ENCODE measurements around the gene SAC3D1. TPM values are rescaled to one million over a fixed set of nuclear protein-coding genes. Genes with fewer than 3 reads are reported as not detected.

The SAC3D1 gene
- total and polyA plus RNA-seq, 2 donors from 2014 or later, result 6.8 to 13.4 TPM

DNA sequence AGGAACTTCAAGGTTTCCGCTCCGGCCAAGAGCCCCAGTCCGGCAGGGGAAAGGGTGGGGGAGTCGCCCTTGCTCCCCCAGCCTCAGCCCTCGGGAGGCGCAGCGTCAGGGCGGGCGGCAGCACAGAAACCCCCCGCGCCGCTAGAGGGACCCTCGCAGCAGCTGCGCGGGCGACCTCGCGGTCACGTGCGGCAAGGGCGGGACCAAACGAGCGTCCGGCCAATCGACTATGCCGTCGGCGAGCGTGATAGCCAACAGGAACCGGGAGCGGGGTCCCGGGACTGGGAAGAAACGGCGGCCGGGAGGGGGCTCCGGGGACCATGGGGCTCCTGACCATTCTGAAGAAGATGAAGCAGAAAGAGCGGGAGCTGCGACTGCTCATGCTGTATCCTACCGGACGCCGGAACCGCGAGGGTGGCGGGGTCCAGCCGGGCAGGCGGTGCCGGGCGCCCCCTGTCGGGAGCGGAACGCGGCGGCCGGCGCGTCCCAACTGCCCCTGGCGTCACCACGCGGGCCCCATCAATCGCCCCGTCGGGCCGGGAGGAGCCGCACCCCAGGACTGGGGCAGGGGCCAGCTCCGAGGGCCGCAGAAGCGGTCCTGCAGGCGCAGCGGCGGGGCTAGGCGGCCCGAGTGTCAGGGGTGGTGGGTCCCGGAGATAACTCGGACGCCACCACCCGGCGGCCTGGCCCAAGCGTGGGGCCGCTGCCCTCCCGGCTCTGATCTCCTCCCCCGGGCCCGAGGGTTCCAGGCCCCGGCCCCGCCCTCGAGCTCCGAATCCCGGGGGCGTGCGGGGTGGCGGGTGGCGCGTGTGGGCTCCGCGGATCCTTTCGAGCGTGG lies 26.9 kb upstream of the SAC3D1 start, which contains the start of gene ARL2:
Gene ARL2, plus strand, starts transcription at position 273 of the 838 bp plus-strand sequence. Its CDS starts 48 bp downstream, at position 321.
- intact Hi-C loops (cut with DNase I), result no loop called here
- peak within 1 kb of the TSS; percentile 11 to 99 (median 34) for H3K9ac ChIP-seq (ENCODE audit: low read length in 3 of 3)
- DNase-seq (peak; percentile 96 to 98 (median 97)), FAIRE-seq (no peak)
- peaks cover 0 to 10% (median 10%) of the 10 kb centered on the region in 3 donors for H3K4me1 ChIP-seq (ENCODE audit: control insufficient read depth in 2 of 3, insufficient read depth in 2 of 3, low read depth in 1 of 3, low read length in 3 of 3)
- TF ChIP-seq, protein P1, sequence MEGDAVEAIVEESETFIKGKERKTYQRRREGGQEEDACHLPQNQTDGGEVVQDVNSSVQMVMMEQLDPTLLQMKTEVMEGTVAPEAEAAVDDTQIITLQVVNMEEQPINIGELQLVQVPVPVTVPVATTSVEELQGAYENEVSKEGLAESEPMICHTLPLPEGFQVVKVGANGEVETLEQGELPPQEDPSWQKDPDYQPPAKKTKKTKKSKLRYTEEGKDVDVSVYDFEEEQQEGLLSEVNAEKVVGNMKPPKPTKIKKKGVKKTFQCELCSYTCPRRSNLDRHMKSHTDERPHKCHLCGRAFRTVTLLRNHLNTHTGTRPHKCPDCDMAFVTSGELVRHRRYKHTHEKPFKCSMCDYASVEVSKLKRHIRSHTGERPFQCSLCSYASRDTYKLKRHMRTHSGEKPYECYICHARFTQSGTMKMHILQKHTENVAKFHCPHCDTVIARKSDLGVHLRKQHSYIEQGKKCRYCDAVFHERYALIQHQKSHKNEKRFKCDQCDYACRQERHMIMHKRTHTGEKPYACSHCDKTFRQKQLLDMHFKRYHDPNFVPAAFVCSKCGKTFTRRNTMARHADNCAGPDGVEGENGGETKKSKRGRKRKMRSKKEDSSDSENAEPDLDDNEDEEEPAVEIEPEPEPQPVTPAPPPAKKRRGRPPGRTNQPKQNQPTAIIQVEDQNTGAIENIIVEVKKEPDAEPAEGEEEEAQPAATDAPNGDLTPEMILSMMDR (IDR thresholded peaks at IDR 0.05; ENCODE audit: borderline replicate concordance, extremely low read depth, insufficient read depth), result peak; percentile 75
- peaks cover 2 to 4% (median 3%) of the 10 kb centered on the region in 3 donors for H3K36me3 ChIP-seq (ENCODE audit: control insufficient read depth in 2 of 3, insufficient read depth in 3 of 3, low read length in 3 of 3)
- no peaks in the 10 kb centered on the region for H3K9me3 ChIP-seq (ENCODE audit: control insufficient read depth in 2 of 3, insufficient read depth in 1 of 3, low read length in 3 of 3)
- peak within 1 kb of the TSS; percentile 47 to 89 (median 61) for H3K4me3 ChIP-seq (ENCODE audit: low read length in 3 of 3)
- peak within 1 kb of the TSS; percentile 89 to 98 for H3K27ac ChIP-seq (ENCODE audit: low read depth in 2 of 2, low read length in 2 of 2)
- H3K27me3 ChIP-seq (ENCODE audit: control insufficient read depth, insufficient read depth, low read length), result no peaks in the 10 kb centered on the region

DNA sequence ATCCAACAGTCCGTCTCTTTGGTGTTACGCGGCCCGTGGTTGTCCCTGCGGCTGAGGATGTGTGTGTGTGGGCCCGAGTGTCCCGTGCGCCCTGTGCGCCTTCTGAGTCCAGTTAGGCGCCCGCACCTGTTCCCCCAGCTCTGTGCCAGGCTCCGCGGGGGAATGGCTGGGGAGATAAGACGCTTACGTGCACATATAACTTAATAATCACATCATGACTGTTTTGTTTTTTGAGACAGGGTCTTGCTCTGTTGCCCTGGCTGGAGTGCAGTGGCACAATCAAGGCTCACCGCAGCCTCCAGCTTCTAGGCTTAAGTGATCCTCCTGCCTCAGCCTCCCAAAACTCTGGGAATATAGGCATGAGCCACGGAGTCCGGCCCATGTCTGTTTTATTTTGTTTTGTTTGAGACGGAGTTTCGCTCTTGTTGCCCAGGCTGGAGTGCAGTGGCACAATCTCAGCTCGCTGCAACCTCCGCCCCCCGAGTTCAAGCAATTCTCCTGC lies 26.2 kb upstream of the SAC3D1 start:
- TF ChIP-seq, protein P1 (IDR thresholded peaks at IDR 0.05; ENCODE audit: borderline replicate concordance, extremely low read depth, insufficient read depth), result no peak
- H3K36me3 ChIP-seq (ENCODE audit: control insufficient read depth in 2 of 3, insufficient read depth in 3 of 3, low read length in 3 of 3), result peaks cover 2 to 4% (median 3%) of the 10 kb centered on the region in 3 donors
- no peak for DNase-seq
- peak overlapping the region; percentile 46 to 89 (median 47) for H3K4me3 ChIP-seq (ENCODE audit: low read length in 3 of 3)
- intact Hi-C loops (cut with DNase I), result no loop called here
- FAIRE-seq, result no peak
- no peaks in the 10 kb centered on the region for H3K9me3 ChIP-seq (ENCODE audit: control insufficient read depth in 2 of 3, insufficient read depth in 1 of 3, low read length in 3 of 3)
- H3K27me3 ChIP-seq (ENCODE audit: control insufficient read depth, insufficient read depth, low read length), result no peaks in the 10 kb centered on the region
- H3K27ac ChIP-seq (ENCODE audit: low read depth in 2 of 2, low read length in 2 of 2), result peak overlapping the region in 1 of 2 donors; percentile 98
- H3K4me1 ChIP-seq (ENCODE audit: control insufficient read depth in 2 of 3, insufficient read depth in 2 of 3, low read depth in 1 of 3, low read length in 3 of 3), result peaks cover 0 to 10% (median 10%) of the 10 kb centered on the region in 3 donors
- peak overlapping the region; percentile 11 to 99 (median 20) for H3K9ac ChIP-seq (ENCODE audit: low read length in 3 of 3)

DNA sequence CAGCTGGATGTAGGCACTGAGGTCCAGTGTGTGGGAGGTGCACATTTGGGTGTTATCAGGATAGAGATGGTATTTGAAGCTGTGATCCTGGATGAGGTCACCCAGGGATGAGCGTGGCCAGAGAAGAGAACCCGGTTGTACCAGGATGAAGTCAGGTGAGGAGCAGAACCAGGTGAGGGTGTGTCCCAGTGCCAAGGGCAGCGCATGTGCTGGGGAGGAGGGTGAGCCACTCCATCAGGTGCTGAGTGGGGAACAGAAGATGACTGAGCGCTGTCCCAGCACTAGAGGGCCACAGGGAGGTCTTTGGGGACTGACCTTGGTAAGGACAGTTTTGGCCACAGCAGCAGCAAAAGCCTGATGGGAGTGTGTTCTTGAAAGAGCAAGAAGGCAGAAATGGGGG lies 24.3 kb upstream of the SAC3D1 start:
- no peak for DNase-seq
- TF ChIP-seq, protein P1 (IDR thresholded peaks at IDR 0.05; ENCODE audit: borderline replicate concordance, extremely low read depth, insufficient read depth), result no peak

More for the DNA sequence above, 24.3 kb upstream of the SAC3D1 start:
- Histone ChIP-seq H3K27ac (ENCODE audit: low read depth in 2 of 2, low read length in 2 of 2) (no peak overlapping the region), H3K9me3 (ENCODE audit: control insufficient read depth in 2 of 3, insufficient read depth in 1 of 3, low read length in 3 of 3) (no peaks in the 10 kb centered on the region), H3K4me3 (ENCODE audit: low read length in 3 of 3) (no peak overlapping the region), H3K27me3 (ENCODE audit: control insufficient read depth, insufficient read depth, low read length) (no peaks in the 10 kb centered on the region), H3K36me3 (ENCODE audit: control insufficient read depth in 2 of 3, insufficient read depth in 3 of 3, low read length in 3 of 3) (peaks cover 2 to 8% (median 6%) of the 10 kb centered on the region in 3 donors), H3K9ac (ENCODE audit: low read length in 3 of 3) (no peak overlapping the region), H3K4me1 (ENCODE audit: control insufficient read depth in 2 of 3, insufficient read depth in 2 of 3, low read depth in 1 of 3, low read length in 3 of 3) (peaks cover 0 to 10% (median 10%) of the 10 kb centered on the region in 3 donors)
- intact Hi-C loops (cut with DNase I), result no loop called here
- FAIRE-seq, result no peak
